Measurements from ENCODE around the gene UBE2D2.
"Not testable (repeated sequence)": the region's sequence is repeated elsewhere in the genome, so short reads cannot be mapped to it uniquely, and the experiment has no call there.

The UBE2D2 gene

DNA sequence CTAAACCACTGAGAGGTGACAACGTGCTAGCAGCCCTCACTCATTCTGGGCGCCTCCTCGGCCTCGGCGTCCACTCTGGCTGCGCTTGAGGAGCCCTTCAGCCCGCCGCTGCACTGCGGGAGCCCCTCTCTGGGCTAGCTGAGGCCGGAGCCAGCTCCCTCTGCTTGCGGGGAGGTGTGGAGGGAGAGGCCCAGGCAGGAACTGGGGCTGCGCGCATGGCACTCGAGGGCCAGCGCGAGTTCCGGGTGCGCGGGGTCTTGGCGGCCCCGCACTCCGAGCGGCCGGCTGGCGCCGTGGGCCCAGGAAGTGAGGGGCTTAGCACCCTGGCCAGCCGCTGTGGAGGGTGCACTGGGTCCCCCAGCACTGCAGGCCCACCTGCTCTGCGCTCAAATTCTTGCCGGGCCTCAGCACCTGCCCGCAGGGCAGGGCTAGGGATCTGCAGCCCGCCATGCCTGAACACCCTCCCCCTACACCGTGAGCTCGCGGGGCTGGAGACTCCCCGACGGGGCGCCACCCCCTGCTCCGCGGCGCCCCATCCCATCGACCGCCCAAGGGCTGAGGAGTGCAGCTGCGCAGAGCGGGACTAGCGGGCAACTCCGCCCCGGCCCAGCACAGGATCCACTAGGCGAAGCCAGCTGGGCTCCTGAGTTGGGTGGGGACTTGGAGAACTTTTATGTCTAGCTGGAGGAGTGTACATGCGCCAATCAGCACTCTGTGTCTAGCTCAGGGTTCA is 11.8 kb upstream of the UBE2D2 start:
- DNase-seq, result no peak

DNA sequence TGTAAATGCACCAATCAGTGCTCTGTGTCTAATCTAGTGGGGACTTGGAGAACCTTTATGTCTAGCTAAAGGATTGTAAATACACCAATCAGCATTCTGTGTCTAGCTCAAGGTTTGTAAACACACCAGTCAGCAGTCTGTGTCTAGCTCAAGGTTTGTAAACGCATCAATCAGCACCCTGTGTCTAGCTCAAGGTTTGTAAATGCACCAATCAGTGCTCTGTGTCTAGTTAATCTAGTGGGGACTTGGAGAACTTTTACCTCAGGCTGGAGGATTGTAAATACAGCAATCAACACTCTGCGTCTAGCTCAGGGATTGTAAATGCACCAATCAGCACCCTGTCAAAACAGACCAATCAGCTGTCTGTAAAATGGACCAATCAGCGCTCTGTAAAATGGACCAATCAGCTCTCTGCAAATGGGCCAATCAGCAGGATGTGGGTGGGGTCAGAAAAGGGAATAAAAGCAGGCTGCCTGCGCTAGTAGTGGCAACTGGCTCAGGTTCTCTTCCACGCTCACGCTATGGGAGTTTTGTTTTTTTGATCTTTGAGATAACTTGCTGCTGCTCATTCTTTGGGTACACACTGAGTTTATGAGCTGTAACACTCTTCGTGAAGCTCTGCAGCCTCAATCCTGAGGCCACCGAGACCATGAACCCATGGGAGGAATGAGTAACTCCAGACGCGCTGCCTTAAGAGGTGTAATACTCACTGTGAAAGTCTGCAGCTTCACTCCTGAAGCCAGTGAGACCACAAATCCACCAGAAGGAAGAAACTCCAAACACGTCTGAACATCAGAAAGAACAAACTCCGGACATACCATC is 10.9 kb upstream of the UBE2D2 start:
- not testable (repeated sequence) for DNase-seq

DNA sequence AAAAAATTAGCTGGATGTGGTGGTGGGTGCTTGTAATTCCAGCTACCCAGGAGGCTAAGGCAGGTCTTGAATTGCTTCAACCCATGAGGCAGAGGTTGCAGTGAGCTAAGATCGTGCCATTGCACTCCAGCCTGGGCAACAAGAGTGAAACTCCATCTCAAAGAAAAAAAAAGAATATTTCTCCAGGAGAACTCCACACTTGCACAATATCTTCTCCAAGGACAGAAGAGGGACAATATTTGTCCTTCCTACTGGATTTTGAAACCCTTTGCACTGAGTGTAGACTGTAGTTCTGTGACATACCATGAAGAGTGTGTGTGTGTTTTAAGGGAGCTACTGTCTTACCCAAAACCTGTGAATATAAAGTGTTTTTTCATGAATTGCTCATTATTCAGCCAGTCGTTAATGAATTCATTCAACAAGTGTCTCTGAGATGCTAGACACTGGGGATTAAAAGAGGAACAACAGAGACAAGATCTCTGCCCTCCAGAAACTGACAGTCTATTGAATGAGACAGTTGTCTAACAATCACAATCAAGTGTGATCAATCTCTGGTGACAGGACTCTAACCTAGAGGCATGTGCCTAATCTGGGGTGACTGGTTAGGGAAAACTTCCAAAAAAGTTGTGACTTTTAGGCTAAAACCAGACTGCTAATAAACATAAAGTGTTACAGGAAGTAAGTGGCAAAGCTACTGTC is 9.8 kb upstream of the UBE2D2 start:
- no peak for DNase-seq

DNA sequence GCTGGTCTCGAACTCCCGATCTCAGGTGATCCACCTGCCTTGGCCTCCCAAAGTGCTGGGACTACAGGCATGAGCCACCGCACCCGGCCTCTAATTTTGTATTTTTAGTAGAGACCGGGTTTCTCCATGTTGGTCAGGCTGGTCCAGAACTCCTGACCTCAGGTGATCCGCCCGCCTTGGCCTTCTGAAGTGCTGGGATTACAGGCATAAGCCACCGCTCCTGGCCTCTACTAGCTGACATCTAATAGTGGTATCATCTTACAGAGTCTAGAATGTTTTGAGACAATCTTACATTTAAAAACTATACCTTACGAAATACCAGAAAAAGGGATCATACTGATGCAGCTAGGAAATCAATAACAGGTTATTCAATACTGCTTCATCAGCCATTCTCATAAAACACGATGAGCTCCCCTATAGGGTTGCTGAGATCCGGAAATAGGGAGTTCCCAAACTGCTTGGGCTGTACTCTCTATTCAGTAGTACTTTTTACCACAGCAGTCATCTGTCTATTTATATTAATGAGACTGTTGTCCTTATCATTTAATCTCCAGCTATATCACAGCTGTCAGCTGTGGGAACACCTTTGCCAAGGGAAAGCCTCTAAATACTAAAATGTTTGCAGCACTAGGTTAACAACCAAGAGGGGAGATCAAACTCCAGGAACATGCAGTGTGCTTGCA is 8.1 kb upstream of the UBE2D2 start:
- no peak for DNase-seq

- DNase-seq, result no peak
These were observed 6.9 kb upstream of the UBE2D2 start for GRCh38 chr5:139554264-139554663.

- DNase-seq, result no peak
These were observed 3.3 kb upstream of the UBE2D2 start for GRCh38 chr5:139557811-139558210.

- peak; percentile 36 for DNase-seq
These were observed 714 bp downstream of the UBE2D2 start for GRCh38 chr5:139561655-139562451.

GRCh38 chr5:139562847-139563246 is 1.7 kb downstream of the UBE2D2 start:
- DNase-seq, result no peak

GRCh38 chr5:139565411-139566305 is 4.5 kb downstream of the UBE2D2 start:
- no peak for DNase-seq

- DNase-seq, result no peak
These were observed 5.5 kb downstream of the UBE2D2 start for GRCh38 chr5:139566611-139567010.

GRCh38 chr5:139569270-139569955 is 8.3 kb downstream of the UBE2D2 start:
- DNase-seq, result no peak

- DNase-seq, result no peak
These were observed 10.4 kb downstream of the UBE2D2 start for GRCh38 chr5:139571543-139571942.

- no peak for DNase-seq
These were observed 10.8 kb downstream of the UBE2D2 start for GRCh38 chr5:139571966-139572365.

DNA sequence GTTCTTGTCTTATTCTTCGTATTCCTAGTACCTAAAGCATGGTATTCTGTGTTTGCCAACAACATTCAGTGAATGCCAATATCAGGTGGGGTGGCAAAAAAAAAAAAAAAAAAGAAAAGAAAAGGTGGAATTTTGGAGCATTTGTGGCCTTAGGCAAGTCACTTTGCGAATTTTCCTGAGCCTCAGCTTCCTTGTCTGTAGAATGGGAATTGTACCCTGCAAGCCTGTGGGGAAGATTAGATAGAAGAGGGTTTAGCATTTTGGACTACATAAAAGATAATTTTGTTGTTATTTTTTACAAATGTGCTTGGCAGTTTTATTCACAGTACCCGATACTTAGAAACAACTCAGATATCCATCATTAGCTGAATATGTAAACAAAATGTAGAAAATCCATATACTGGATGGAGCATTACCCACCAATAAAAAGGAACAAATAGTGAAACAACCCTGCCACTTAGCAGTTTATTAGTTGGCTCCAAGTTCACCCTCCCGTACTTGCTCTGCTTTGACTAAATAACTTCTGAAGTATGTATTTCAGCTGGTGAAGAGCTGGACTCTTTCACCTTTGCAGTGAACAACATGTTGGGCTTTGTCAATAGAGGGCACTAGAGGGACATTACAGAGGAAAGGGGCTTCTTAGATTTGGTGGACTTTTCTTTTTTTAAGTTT is 13.6 kb downstream of the UBE2D2 start:
- peak; percentile 32 for DNase-seq

GRCh38 chr5:139575313-139575646 is 14.1 kb downstream of the UBE2D2 start:
- DNase-seq, result no peak

GRCh38 chr5:139575751-139576150 is 14.6 kb downstream of the UBE2D2 start:
- no peak for DNase-seq

DNA sequence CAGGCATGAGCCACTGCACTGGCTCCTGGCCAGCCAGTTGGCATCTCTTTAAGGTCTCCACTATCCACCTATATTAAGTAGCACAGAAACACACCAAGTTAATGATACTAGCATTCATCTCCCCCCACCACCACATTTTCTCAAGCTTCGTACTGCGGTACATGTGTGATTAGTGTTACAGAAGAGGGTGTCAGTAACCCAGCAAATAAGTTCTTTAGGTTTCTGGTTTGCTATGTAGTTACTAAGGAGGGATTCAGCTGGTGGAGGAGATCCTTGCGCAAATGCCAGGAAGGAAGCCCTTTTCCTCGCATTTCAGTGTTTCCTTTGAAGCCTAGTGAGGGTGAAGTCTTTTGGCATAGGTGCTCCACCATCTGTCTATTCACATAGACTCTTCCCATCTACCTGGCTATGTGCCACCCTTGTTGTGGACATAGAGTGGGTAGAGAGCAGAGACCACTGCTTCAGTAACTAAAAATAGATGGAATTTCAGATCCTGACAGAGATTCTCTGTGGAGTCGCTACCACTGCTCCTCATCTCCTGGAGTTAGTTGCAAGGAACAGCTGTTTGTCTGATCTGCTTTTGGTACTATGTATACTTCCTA is 16.7 kb downstream of the UBE2D2 start:
- no peak for DNase-seq

- no peak for DNase-seq
These were observed 17.2 kb downstream of the UBE2D2 start for GRCh38 chr5:139578325-139578724.

DNA sequence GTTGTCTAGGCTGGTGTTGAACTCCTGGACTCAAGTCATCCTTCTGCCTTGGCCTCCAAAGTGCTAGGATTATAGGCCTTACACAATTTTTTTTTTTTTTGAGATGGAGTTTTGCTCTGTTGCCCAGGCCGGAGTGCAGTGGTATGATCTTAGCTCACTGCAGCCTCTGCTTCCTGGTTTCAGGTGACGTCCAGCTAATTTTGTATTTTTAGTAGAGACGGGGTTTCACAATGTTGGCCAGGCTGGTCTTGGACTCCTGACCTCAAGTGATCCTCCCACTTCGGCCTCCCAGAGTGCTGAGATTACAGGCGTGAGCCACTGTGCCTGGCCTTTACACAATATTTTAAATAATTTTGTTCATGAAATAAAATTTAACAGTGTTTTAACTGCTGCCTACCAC is 21.0 kb downstream of the UBE2D2 start:
- DNase-seq, result not testable (repeated sequence)

GRCh38 chr5:139584137-139584536 is 23.0 kb downstream of the UBE2D2 start:
- no peak for DNase-seq
